Neural cell (in vitro differentiated cells): ENCODE measurements around the gene AGXT. TPM values are rescaled to one million over a fixed set of nuclear protein-coding genes. Genes with fewer than 3 reads are reported as not detected.

ENCODE experiments used
- H2AFZ ChIP-seq: fragments of 200-600, 300-800 bp; sonication (generic), shearing (Covaris generic); 2 replicates; pipeline ENCODE4 v1.6.0; 2014; ENCODE audit warnings: low read depth, mild to moderate bottlenecking, antibody characterized with exemption, low read length, moderate library complexity
- H3F3A ChIP-seq: fragments of 200-600 bp; shearing (Covaris generic); 2 replicates; pipeline ENCODE4 v1.6.1; 2016; ENCODE audit warnings: mild to moderate bottlenecking, moderate library complexity, mixed read lengths, antibody characterized with exemption, low read length; ENCODE audit not compliant: insufficient read depth, poor library complexity, severe bottlenecking
- H3K27ac ChIP-seq: fragments of 200-600, 300-800 bp; sonication (generic), shearing (Covaris generic); 2 replicates; pipeline ENCODE4 v1.5.1; 2014; ENCODE audit warnings: mild to moderate bottlenecking, low read length, moderate library complexity
- H3K27me3 ChIP-seq: fragments of 300-800, 200-600 bp; sonication (generic), shearing (Covaris generic); 2 replicates; pipeline ENCODE4 v1.6.0; 2014; ENCODE audit warnings: mild to moderate bottlenecking, low read depth, low read length, moderate library complexity; ENCODE audit not compliant: insufficient read depth
- H3K36me3 ChIP-seq: fragments of 300-800, 200-600 bp; sonication (generic), shearing (Covaris generic); 2 replicates; pipeline ENCODE4 v1.5.1; 2014; ENCODE audit warnings: mild to moderate bottlenecking, antibody characterized with exemption, low read length, moderate library complexity; ENCODE audit not compliant: insufficient read depth
- H3K4me2 ChIP-seq: fragments of 300-800, 200-600 bp; sonication (generic), shearing (Covaris generic); 2 replicates; pipeline ENCODE4 v1.6.0; 2014; ENCODE audit warnings: mild to moderate bottlenecking, low read length
- H3K4me3 ChIP-seq: fragments of 300-800, 200-600 bp; sonication (generic), shearing (Covaris generic); 2 replicates; pipeline ENCODE4 v1.5.1; 2014; ENCODE audit warnings: mild to moderate bottlenecking, low read length, moderate library complexity
- H3K79me2 ChIP-seq: fragments of 200-600 bp; shearing (Covaris generic); replicated peaks from 2 replicates; pipeline ENCODE4 v1.6.0; 2014; ENCODE audit warnings: mild to moderate bottlenecking, low read length, moderate library complexity; ENCODE audit not compliant: insufficient read depth
- H3K9ac ChIP-seq: fragments of 300-800, 200-600 bp; sonication (generic), shearing (Covaris generic); 2 replicates; pipeline ENCODE4 v1.6.1; 2016; ENCODE audit warnings: mild to moderate bottlenecking, low read length, mixed read lengths
- H3K9me2 ChIP-seq: fragments of 200-600 bp; shearing (Covaris generic); 2 replicates; pipeline ENCODE4 v1.6.1; 2016; ENCODE audit warnings: mild to moderate bottlenecking, low read length, mixed read lengths; ENCODE audit not compliant: insufficient read depth
- H3K9me3 ChIP-seq: fragments of 200-600, 300-800 bp; sonication (generic), shearing (Covaris generic); 2 replicates; pipeline ENCODE4 v1.6.1; 2016; ENCODE audit warnings: mild to moderate bottlenecking, mixed run types, low read length, moderate library complexity, mixed read lengths
- H4K20me1 ChIP-seq: fragments of 200-600 bp; shearing (Covaris generic); 2 replicates; pipeline ENCODE4 v1.6.1; 2016; ENCODE audit warnings: mild to moderate bottlenecking, mixed run types; ENCODE audit not compliant: insufficient read depth
- EP300 ChIP-seq: fragments of 450-650 bp; conservative IDR thresholded peaks from 2 replicates; pipeline ENCODE4 v1.6.1; 2014; ENCODE audit warnings: antibody characterized with exemption, mild to moderate bottlenecking, moderate library complexity; ENCODE audit not compliant: poor library complexity, severe bottlenecking
- EZH2 ChIP-seq: fragments of 200-600, 300-800 bp; shearing (Covaris generic), sonication (generic); IDR thresholded peaks from 2 replicates; pipeline ENCODE4 v1.6.1; 2014; ENCODE audit warnings: antibody characterized with exemption, low read length, borderline replicate concordance, mild to moderate bottlenecking; ENCODE audit not compliant: insufficient read depth, poor library complexity, severe bottlenecking
- MXI1 ChIP-seq: fragments of 450-650 bp; conservative IDR thresholded peaks from 2 replicates; pipeline ENCODE4 v1.6.1; 2014; ENCODE audit warnings: antibody characterized with exemption, mild to moderate bottlenecking; ENCODE audit not compliant: poor library complexity, severe bottlenecking
- POLR2AphosphoS5 ChIP-seq: IDR thresholded peaks from 2 replicates; pipeline ENCODE4 v1.6.1; 2012
- RAD21 ChIP-seq: fragments of 450-650 bp; conservative IDR thresholded peaks from 2 replicates; pipeline ENCODE4 v1.6.1; 2014; ENCODE audit warnings: antibody characterized with exemption, mild to moderate bottlenecking, moderate library complexity
- SMC3 ChIP-seq: fragments of 450-650 bp; conservative IDR thresholded peaks from 2 replicates; pipeline ENCODE4 v1.6.1; 2014; ENCODE audit warnings: antibody characterized with exemption, mild to moderate bottlenecking, moderate library complexity; ENCODE audit not compliant: poor library complexity
- TAF1 ChIP-seq: IDR thresholded peaks from 2 replicates; pipeline ENCODE4 v1.6.1; 2012; ENCODE audit warnings: low read depth
- polyA plus RNA-seq: library from polyadenylated mRNA; depleted of rRNA; stranded (reverse); fragments of >200 nt; gene quantifications from 2 replicates; pipeline ENCODE4 v1.2.3, GENCODE V29; 2014
- TF ChIP-seq, protein P1 (sequence below): IDR thresholded peaks from 2 replicates; pipeline ENCODE4 v1.6.1; 2012; ENCODE audit warnings: borderline replicate concordance
- TF ChIP-seq, protein P2 (sequence below): fragments of 450-650 bp; IDR thresholded peaks from 2 replicates; pipeline ENCODE4 v1.5.1; 2014; ENCODE audit warnings: antibody characterized with exemption, mild to moderate bottlenecking, moderate library complexity; ENCODE audit not compliant: poor library complexity, severe bottlenecking

The AGXT gene
- polyA plus RNA-seq, 1 donor from 2014 or later: not detected

DNA sequence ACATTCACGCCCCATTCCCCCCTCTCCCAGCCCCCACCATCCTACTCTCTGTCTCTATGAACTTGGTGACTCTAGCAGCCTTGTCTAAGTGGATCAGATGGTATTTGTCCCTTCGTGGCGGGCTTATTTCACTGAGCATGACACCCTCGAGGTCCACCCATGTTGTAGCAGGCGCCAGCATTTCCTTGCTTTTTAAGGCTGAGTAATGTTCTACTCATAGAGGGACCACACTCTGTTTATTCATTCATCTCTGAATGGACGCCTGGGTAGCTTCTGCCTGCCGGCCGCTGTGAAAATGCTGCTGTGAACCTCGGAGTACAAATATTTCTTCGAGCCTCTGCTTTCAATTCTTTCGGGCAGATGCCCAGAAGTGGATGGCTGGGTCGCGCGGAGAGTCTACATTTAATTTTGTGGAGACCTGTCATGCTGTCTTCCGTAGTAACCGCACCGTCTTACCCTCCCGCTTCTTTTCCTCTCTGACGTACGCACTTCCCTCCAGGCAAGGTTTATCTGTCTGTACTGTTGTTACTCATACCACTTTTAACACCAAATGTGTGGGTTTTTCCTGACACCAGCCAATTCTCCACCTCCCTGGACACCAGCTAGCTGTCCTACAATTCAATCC, 43.1 kb downstream of the AGXT start:
- Histone ChIP-seq H3K27ac (no peak overlapping the region), H4K20me1 (no peaks in the 10 kb centered on the region), H3K9me2 (no peaks in the 10 kb centered on the region), H3K9me3 (no peaks in the 10 kb centered on the region), H3K4me3 (no peak overlapping the region), H3K4me2 (no peak overlapping the region), H3K27me3 (peaks cover 6% of the 10 kb centered on the region), H2AFZ (no peak overlapping the region), H3K36me3 (no peaks in the 10 kb centered on the region), H3F3A (no peaks in the 10 kb centered on the region), H3K79me2 (no peaks in the 10 kb centered on the region), H3K9ac (no peak overlapping the region)
- TF ChIP-seq MXI1 (no peak), TAF1 (no peak), EZH2 (no peak), RAD21 (no peak), POLR2AphosphoS5 (no peak), SMC3 (no peak)
- TF ChIP-seq, protein P1, sequence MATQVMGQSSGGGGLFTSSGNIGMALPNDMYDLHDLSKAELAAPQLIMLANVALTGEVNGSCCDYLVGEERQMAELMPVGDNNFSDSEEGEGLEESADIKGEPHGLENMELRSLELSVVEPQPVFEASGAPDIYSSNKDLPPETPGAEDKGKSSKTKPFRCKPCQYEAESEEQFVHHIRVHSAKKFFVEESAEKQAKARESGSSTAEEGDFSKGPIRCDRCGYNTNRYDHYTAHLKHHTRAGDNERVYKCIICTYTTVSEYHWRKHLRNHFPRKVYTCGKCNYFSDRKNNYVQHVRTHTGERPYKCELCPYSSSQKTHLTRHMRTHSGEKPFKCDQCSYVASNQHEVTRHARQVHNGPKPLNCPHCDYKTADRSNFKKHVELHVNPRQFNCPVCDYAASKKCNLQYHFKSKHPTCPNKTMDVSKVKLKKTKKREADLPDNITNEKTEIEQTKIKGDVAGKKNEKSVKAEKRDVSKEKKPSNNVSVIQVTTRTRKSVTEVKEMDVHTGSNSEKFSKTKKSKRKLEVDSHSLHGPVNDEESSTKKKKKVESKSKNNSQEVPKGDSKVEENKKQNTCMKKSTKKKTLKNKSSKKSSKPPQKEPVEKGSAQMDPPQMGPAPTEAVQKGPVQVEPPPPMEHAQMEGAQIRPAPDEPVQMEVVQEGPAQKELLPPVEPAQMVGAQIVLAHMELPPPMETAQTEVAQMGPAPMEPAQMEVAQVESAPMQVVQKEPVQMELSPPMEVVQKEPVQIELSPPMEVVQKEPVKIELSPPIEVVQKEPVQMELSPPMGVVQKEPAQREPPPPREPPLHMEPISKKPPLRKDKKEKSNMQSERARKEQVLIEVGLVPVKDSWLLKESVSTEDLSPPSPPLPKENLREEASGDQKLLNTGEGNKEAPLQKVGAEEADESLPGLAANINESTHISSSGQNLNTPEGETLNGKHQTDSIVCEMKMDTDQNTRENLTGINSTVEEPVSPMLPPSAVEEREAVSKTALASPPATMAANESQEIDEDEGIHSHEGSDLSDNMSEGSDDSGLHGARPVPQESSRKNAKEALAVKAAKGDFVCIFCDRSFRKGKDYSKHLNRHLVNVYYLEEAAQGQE: no peak
- TF ChIP-seq, protein P2, sequence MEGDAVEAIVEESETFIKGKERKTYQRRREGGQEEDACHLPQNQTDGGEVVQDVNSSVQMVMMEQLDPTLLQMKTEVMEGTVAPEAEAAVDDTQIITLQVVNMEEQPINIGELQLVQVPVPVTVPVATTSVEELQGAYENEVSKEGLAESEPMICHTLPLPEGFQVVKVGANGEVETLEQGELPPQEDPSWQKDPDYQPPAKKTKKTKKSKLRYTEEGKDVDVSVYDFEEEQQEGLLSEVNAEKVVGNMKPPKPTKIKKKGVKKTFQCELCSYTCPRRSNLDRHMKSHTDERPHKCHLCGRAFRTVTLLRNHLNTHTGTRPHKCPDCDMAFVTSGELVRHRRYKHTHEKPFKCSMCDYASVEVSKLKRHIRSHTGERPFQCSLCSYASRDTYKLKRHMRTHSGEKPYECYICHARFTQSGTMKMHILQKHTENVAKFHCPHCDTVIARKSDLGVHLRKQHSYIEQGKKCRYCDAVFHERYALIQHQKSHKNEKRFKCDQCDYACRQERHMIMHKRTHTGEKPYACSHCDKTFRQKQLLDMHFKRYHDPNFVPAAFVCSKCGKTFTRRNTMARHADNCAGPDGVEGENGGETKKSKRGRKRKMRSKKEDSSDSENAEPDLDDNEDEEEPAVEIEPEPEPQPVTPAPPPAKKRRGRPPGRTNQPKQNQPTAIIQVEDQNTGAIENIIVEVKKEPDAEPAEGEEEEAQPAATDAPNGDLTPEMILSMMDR: no peak

DNA sequence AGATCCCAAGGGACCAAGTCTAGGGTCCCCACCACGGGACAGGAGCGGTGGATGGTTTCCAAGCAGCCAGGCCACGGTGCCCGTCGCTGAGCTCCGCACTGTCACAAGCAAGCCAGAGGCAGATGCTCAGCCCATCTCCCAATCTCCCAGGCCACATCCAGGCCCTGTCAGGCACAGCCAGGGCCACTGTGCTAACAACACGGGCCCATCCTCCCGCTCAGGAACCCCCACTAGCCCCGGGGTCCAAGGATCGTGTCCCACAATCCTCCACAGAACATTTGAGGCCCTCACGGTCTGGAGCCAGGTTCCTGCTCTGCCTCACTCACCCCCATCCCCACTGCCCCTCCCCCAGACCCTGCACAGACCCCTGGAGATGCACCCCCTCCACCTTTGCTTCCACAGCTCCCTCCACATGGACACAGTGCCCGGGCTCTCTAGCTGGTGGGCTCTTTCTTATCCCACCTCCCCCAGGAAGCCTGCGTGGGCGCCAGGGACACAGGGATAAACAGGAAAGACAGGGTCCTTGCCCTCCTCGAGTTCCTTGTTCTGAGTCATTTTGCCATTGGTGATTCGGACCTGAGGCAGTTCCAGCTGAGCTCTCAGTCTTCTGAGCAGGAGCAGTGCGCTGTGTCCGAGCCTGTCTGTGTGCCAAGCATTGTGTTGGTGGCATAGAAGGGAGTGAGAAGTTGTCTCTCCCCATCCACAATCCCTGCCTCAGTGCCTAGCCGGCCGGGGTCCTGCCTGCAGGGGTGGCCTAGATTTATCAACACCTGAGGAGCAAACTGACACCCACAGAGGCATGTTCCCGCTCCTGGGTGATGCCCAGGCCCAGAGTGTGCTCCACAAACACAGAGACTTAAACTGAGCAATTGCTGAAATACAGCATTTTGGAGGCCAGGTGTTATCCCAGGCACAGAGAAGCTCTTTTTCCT, 44.5 kb downstream of the AGXT start:
- Histone ChIP-seq H3K79me2 (no peaks in the 10 kb centered on the region), H3K9me2 (no peaks in the 10 kb centered on the region), H3F3A (no peaks in the 10 kb centered on the region), H2AFZ (no peak overlapping the region), H3K27ac (no peak overlapping the region), H3K9me3 (no peaks in the 10 kb centered on the region), H4K20me1 (no peaks in the 10 kb centered on the region), H3K27me3 (peaks cover 6% of the 10 kb centered on the region), H3K4me2 (no peak overlapping the region), H3K36me3 (no peaks in the 10 kb centered on the region), H3K9ac (no peak overlapping the region), H3K4me3 (no peak overlapping the region)
- no peak for TF ChIP-seq SMC3
- TF ChIP-seq EP300: no peak
- TF ChIP-seq POLR2AphosphoS5: no peak
- no peak for TF ChIP-seq EZH2
- TF ChIP-seq RAD21: no peak
- TF ChIP-seq MXI1: no peak
- TF ChIP-seq, protein P1: no peak
- TF ChIP-seq TAF1: no peak
